GM12878 (cell line): Measurements from ENCODE around the gene OLA1. TPM values are rescaled to one million over a fixed set of nuclear protein-coding genes. Genes with fewer than 3 reads are reported as not detected.

Experiments
- ATAC-seq: fragments of 200-7000 bp; cut with Tn5 transposase; 3 replicates; pipeline ENCODE4 v1.9.1; 2020; ENCODE audit warnings: mild to moderate bottlenecking, moderate library complexity
- BruUV-seq: library from RNA; stranded (reverse); fragments of 400-500 nt; replicated peaks from 2 replicates; lab custom pipeline; 2021; lab: Mats Ljungman, UMichigan
- CTCF ChIA-PET: fragments of 300-600 bp; sonication (Branson Sonifier 250); formaldehyde crosslinking; extraction: SDS; loops from one replicate; lab custom pipeline; 2021; ENCODE audit warnings: inconsistent platforms; lab: Yijun Ruan, JAX
- POLR2A ChIA-PET: fragments of 350-600 bp; formaldehyde crosslinking; extraction: SDS; loops from one replicate; lab custom pipeline; 2021; ENCODE audit warnings: inconsistent platforms; lab: Charles Lee
- RAD21 ChIA-PET: fragments of 300-600 bp; sonication (Branson Sonifier 250); formaldehyde crosslinking; loops from one replicate; lab custom pipeline; 2023; ENCODE audit warnings: antibody characterized with exemption; ENCODE audit not compliant: unreplicated experiment; lab: Charles Lee
- SMC1A ChIA-PET: fragments of 300-600 bp; sonication (Branson Sonifier 250); formaldehyde crosslinking; loops from one replicate; lab custom pipeline; 2023; ENCODE audit not compliant: unreplicated experiment, uncharacterized antibody; lab: Charles Lee
- DNase-seq: peaks from one replicate; pipeline ENCODE4 v3.0.0-alpha.2; 2011; ENCODE audit warnings: low read depth, low spot score
- FAIRE-seq: peaks from 3 replicates; lab custom pipeline; 2011; peaks lifted over from hg19 to GRCh38; lab: Jason Lieb, UNC
- H2AFZ ChIP-seq: 2 replicates; pipeline ENCODE4 v1.6.0; 2011; ENCODE audit warnings: low read depth, low read length, control low read depth; ENCODE audit not compliant: control insufficient read depth
- H3K27ac ChIP-seq: 2 replicates; pipeline ENCODE4 v1.5.1; 2011; ENCODE audit warnings: control low read depth; ENCODE audit not compliant: control insufficient read depth, insufficient read depth
- H3K27me3 ChIP-seq, 2 experiments: replicated peaks in 1 of 2; 2 replicates each; pipeline versions ENCODE4 v1.6.0 to v1.6.1; 2011; ENCODE audit warnings: low read length in 1 of 2; ENCODE audit not compliant: control insufficient read depth in 2 of 2, insufficient read depth in 2 of 2
- H3K36me3 ChIP-seq, 2 experiments: 2 replicates each; pipeline ENCODE4 v1.5.1; 2011; ENCODE audit warnings: low read length in 1 of 2; ENCODE audit not compliant: control insufficient read depth in 2 of 2, insufficient read depth in 2 of 2
- H3K4me1 ChIP-seq: 2 replicates; pipeline ENCODE4 v1.6.1; 2011; ENCODE audit warnings: mild to moderate bottlenecking, low read length, moderate library complexity, mixed read lengths; ENCODE audit not compliant: control insufficient read depth, insufficient read depth
- H3K4me2 ChIP-seq: 2 replicates; pipeline ENCODE4 v1.6.0; 2011; ENCODE audit warnings: control low read depth; ENCODE audit not compliant: control insufficient read depth, insufficient read depth
- H3K4me3 ChIP-seq: fragments of 200-600 bp; sonication (generic); 2 replicates; pipeline ENCODE4 v1.5.1; 2016
- H3K79me2 ChIP-seq: 2 replicates; pipeline ENCODE4 v1.6.0; 2011; ENCODE audit warnings: low read length; ENCODE audit not compliant: control insufficient read depth, insufficient read depth
- H3K9ac ChIP-seq: 2 replicates; pipeline ENCODE4 v1.8.0; 2011; ENCODE audit warnings: low read length, control low read depth, mixed read lengths; ENCODE audit not compliant: control insufficient read depth, insufficient read depth
- H3K9me3 ChIP-seq: replicated peaks from 3 replicates; pipeline ENCODE4 v1.5.1; 2011; ENCODE audit warnings: mild to moderate bottlenecking, low read length; ENCODE audit not compliant: control insufficient read depth, insufficient read depth
- H4K20me1 ChIP-seq: 2 replicates; pipeline ENCODE4 v1.6.0; 2011; ENCODE audit not compliant: control insufficient read depth, insufficient read depth
- BCL3 ChIP-seq: IDR thresholded peaks from 2 replicates; pipeline ENCODE4 v1.6.1; 2011; ENCODE audit warnings: borderline replicate concordance, low read depth, mild to moderate bottlenecking, moderate library complexity, low read length; ENCODE audit not compliant: insufficient read depth, poor library complexity, severe bottlenecking
- BHLHE40 ChIP-seq, 2 experiments: fragments of 450-650 bp in 1 of 2; IDR thresholded peaks; 2 replicates each; pipeline ENCODE4 v1.6.1; 2011 to 2017; ENCODE audit warnings: low read depth in 2 of 2, borderline replicate concordance in 1 of 2, improper control_type of control experiment in 1 of 2, low read length in 1 of 2, mild to moderate bottlenecking in 1 of 2
- CBX3 ChIP-seq: fragments of 200-600 bp; sonication (generic); IDR thresholded peaks from 2 replicates; pipeline ENCODE4 v1.6.1; 2016; ENCODE audit warnings: low read depth, borderline replicate concordance
- CREM ChIP-seq: IDR thresholded peaks from 2 replicates; pipeline ENCODE4 v1.6.1; 2014; ENCODE audit warnings: antibody characterized with exemption, low read depth
- CUX1 ChIP-seq: IDR thresholded peaks from 2 replicates; pipeline ENCODE4 v1.6.1; 2012; ENCODE audit warnings: improper control_type of control experiment, low read depth, low read length; ENCODE audit not compliant: insufficient replicate concordance
- HDGF ChIP-seq: fragments of 450-650 bp; IDR thresholded peaks from 2 replicates; pipeline ENCODE4 v1.6.1; 2016; ENCODE audit warnings: antibody characterized with exemption
- MXI1 ChIP-seq: fragments of 150-350 bp; IDR thresholded peaks from 2 replicates; pipeline ENCODE4 v1.6.1; 2011; ENCODE audit warnings: low read depth, mild to moderate bottlenecking, inconsistent platforms, low read length, improper control_type of control experiment
- PAX8 ChIP-seq: fragments of 450-650 bp; IDR thresholded peaks from 2 replicates; pipeline ENCODE4 v1.6.1; 2017; ENCODE audit warnings: mild to moderate bottlenecking, moderate library complexity
- PRDM15 ChIP-seq: fragments of 450-650 bp; formaldehyde crosslinking; IDR thresholded peaks from 2 replicates; pipeline ENCODE4 v1.4.0; 2020; ENCODE audit warnings: mild to moderate bottlenecking, moderate library complexity
- SMARCA5 ChIP-seq: fragments of 450-650 bp; IDR thresholded peaks from 2 replicates; pipeline ENCODE4 v1.6.1; 2017; ENCODE audit warnings: mild to moderate bottlenecking
- STAT1 ChIP-seq: fragments of 450-650 bp; conservative IDR thresholded peaks from 2 replicates; pipeline ENCODE4 v1.6.1; 2014; ENCODE audit warnings: antibody characterized with exemption, mild to moderate bottlenecking
- SUZ12 ChIP-seq: fragments of 200-600 bp; sonication (generic); IDR thresholded peaks from one replicate; pipeline ENCODE4 v1.6.1; 2018; ENCODE audit warnings: antibody characterized with exemption, mild to moderate bottlenecking; ENCODE audit not compliant: unreplicated experiment
- in situ Hi-C: fragments of 300-500 bp; cut with MboI; formaldehyde crosslinking; loops from 9 replicates; pipeline ENCODE4 v1.14.3; 2018; ENCODE audit warnings: mixed read lengths
- intact Hi-C: fragments of 100-400 bp; cut with micrococcal nuclease; formaldehyde crosslinking; loops from one replicate; pipeline ENCODE4 v1.14.2; 2022; ENCODE audit not compliant: unreplicated experiment
- polyA plus RNA-seq, 11 experiments: library from polyadenylated mRNA; depleted of rRNA in 4 of 11; unstranded in 6 of 11; stranded (reverse) in 5 of 11; fragments of >200 nt; fragmentation: Nextera tagmentation in 4 of 11; fragmentation: Illumina TruSeq in 1 of 11; extraction: Ambion mirVana in 4 of 11; extraction: Trizol in 1 of 11; gene quantifications; 1 replicate in 1 of 11; 2 replicates in 10 of 11; pipeline versions ENCODE4 v1.2.1 to v1.2.3, GENCODE V29; 2011 to 2016; ENCODE audit warnings: inconsistent platforms in 2 of 11, missing spikeins in 2 of 11, low read depth in 1 of 11
- total RNA-seq, 4 experiments: library from RNA; depleted of rRNA in 3 of 4; stranded (reverse); fragments of >200 nt in 3 of 4; fragmentation: Illumina TruSeq in 1 of 4; extraction: Trizol in 1 of 4; gene quantifications; 2 replicates each; pipeline versions ENCODE4 v1.2.1 to v1.2.3, GENCODE V29; 2013 to 2021

The OLA1 gene
- total and polyA plus RNA-seq, 10 of the 15 experiments (the other 5 are each of a cell fraction or from before 2014, with no cell fraction given), result 107 to 238 (median 142) TPM

- Histone ChIP-seq H3K79me2 (no peaks in the 10 kb centered on the region; the same call in 1 of the 2 replicates), H4K20me1 (no peaks in the 10 kb centered on the region), H3K27ac (no peak overlapping the region), H3K9me3 (no peaks in the 10 kb centered on the region), H3K9ac (no peak overlapping the region), H3K4me2 (no peak overlapping the region), H3K27me3 (no peaks in the 10 kb centered on the region), H2AFZ (no peak overlapping the region), H3K4me1 (no peaks in the 10 kb centered on the region), H3K36me3 (peaks cover 0 to 7% of the 10 kb centered on the region in 2 experiments; a peak in 1 of 4 replicates), H3K4me3 (no peak overlapping the region)
- in situ Hi-C loops (no loop called here), intact Hi-C loops (no loop called here)
- ATAC-seq (no peak), FAIRE-seq (no peak), DNase-seq (no peak)
- ChIA-PET CTCF (interaction anchor here (0.6 to 1.7 kb wide), 3 partner anchors 9 to 129 kb away, joined by 3 read pairs; no protein-coding TSS in a partner anchor), SMC1A (interaction anchor here (0.7 to 1.5 kb wide), 4 partner anchors 10 to 37 kb away, joined by 3 to 6 read pairs (median 4); partner anchors contain the start of gene OLA1), RAD21 (no interaction called here), POLR2A (no interaction called here)
- BruUV-seq, result no TSS peak
- TF ChIP-seq CUX1, result no peak
- no peak for TF ChIP-seq PRDM15 (CRISPR knock-in tag)
- no peak for TF ChIP-seq HDGF
- no peak for TF ChIP-seq MXI1
- no peak for TF ChIP-seq BCL3
- no peak for TF ChIP-seq BHLHE40 (IDR thresholded peaks at IDR 0.05; ENCODE audit: borderline replicate concordance in 1 of 2, low read depth in 2 of 2, low read length in 1 of 2)
- TF ChIP-seq CREM, result no peak
- TF ChIP-seq SUZ12, result no peak
- TF ChIP-seq SMARCA5, result no peak
- TF ChIP-seq CBX3, result no peak
- no peak for TF ChIP-seq PAX8
- TF ChIP-seq STAT1, result no peak
These were observed 36.4 kb downstream of the OLA1 start for GRCh38 chr2:174211954-174212353.
